ENCODE measurements around the gene TANGO2.

TANGO2 gene

DNA sequence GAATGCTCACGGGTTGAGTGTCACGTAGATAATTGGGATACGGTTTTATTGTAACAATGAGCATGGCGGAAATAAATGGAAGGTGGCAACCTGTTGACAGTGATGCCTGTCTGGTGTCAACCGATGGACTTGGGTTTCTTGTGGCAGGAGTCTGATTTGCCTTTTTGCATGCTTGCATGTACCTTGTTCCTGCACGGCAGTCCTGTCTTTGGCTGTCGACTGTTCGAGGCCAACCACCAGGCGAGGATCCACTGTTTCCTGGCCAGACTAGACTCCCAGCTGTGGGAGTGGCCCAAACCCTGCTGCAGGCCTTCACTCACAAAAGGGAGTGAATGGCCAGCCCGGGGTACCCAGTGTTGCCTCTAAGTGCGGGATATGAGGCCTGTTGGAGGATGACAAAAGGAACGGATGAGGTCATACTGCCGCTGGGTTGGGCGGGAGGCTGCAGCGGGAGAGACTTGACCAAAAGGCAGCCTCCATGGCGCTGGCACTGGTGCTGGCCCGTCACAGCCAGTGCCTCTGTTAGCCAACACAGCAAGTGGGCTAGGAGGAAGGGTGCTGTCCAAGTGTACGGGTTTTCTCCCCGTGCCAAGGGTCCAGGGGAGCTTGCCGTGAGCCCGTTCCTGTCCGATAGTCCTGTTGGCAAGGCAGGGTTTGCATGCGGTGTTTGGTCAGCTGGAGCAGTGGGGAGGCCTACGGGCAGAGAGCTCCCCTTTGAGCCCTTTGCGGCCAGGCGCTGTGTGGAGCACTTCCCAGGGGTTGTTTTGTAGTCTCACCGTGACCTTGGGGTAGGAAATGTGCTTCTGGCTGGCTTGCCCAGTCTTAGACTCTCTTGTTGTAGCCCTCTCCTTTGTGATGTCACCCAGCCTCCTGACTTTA lies 60.1 kb downstream of the TANGO2 start:
- H3K9me3 ChIP-seq (ENCODE audit: insufficient read depth, low read depth, low read length) = no peaks in the 10 kb centered on the region
- H3K36me3 ChIP-seq (ENCODE audit: insufficient read depth, low read length) = peaks cover 17% of the 10 kb centered on the region
- peak overlapping the region; percentile 97 for H3K4me3 ChIP-seq (ENCODE audit: low read length)
- H3K27me3 ChIP-seq (ENCODE audit: insufficient read depth, low read length) = no peaks in the 10 kb centered on the region
- peak overlapping the region; percentile 94 for H3K27ac ChIP-seq (ENCODE audit: low read depth, low read length)
- 17% methylated on average over 27 of the region's 27 CpGs for WGBS
- peak overlapping the region; percentile 97 for H3K9ac ChIP-seq (ENCODE audit: low read depth, low read length)
- peaks cover 18% of the 10 kb centered on the region for H3K4me1 ChIP-seq (ENCODE audit: insufficient read depth, low read length)

DNA sequence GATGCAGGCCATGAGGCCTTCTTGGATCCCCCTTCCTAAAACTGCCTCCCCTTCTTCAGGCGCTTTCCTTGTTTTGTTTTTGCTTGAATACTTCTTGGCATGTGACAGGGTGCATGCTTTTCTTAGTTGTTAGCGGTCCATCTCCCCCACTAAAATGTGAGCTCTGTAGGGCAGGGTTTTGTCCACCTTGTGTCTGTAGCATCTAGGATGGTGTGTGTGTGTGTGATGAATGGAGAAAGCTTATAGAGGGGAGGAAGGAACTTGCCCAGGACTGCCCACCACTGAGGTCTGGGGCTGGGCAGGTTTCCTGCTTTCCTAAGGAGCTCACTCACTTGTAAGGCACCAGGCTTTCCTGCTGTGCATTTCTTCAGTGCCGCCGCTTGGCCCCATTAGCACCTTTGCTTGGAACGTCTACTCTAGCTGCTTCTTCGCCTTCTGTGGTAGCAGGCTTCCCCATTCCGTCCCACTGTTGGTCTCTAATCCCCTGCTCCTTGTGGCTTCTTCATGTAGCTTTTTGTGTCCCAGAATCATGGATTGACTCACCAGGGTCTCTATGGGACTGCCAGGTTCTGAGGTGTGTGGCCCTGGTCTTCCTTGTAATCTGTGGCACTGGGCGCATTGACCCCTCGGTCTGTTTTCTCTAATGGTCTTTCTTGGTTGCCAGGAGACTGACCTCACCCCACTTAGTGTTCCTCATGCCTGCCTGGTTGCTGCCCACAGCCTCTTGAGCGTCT lies 62.4 kb downstream of the TANGO2 start:
- peak overlapping the region; percentile 32; the same call in 1 of the 2 replicates for H3K9ac ChIP-seq (ENCODE audit: low read depth, low read length)
- no peak overlapping the region for H3K4me3 ChIP-seq (ENCODE audit: low read length)
- H3K4me1 ChIP-seq (ENCODE audit: insufficient read depth, low read length) = peaks cover 18% of the 10 kb centered on the region
- no peak overlapping the region for H3K27ac ChIP-seq (ENCODE audit: low read depth, low read length)
- H3K27me3 ChIP-seq (ENCODE audit: insufficient read depth, low read length) = no peaks in the 10 kb centered on the region
- H3K9me3 ChIP-seq (ENCODE audit: insufficient read depth, low read depth, low read length) = no peaks in the 10 kb centered on the region
- 81% methylated on average over 10 of the region's 10 CpGs for WGBS
- H3K36me3 ChIP-seq (ENCODE audit: insufficient read depth, low read length) = peaks cover 40% of the 10 kb centered on the region

DNA sequence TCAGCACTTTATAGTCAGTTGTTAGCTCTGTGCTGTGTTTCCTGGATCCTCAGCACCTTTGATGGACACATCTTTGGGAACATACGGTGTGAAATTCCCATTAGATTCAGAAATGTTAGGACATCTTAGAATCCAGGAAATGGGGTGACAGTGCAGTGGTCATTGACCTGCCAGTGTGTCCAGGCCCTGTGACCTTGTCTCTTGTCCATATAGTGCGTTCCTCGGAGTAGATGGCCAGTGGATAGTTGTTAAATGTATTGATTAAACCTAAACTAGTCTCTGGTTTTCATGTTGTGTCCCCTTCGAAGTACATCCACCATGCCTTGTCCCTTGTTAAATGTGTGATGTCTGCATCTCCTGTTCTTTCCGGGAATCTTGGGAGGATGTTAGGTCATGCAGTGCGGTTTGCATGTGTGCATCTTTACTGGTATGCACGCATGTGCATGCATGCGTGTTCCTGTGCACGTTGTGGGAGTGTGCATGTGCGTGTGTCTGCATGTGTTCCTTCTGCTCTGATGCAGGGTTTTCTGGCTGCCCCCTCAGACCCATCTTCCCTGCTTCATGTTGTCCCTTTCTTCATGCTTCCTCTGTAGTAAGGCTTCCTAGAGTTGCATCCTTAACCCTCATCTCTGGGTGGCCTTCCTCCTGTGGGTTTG lies 63.1 kb downstream of the TANGO2 start:
- 0 out of 2 replicates have a peak overlapping the region, but pooled peaks have one; percentile 2 for H3K9ac ChIP-seq (ENCODE audit: low read depth, low read length)
- H3K27me3 ChIP-seq (ENCODE audit: insufficient read depth, low read length) = no peaks in the 10 kb centered on the region
- 95% methylated on average over 10 of the region's 10 CpGs for WGBS
- no peaks in the 10 kb centered on the region for H3K9me3 ChIP-seq (ENCODE audit: insufficient read depth, low read depth, low read length)
- peaks cover 18% of the 10 kb centered on the region for H3K4me1 ChIP-seq (ENCODE audit: insufficient read depth, low read length)
- no peak overlapping the region for H3K4me3 ChIP-seq (ENCODE audit: low read length)
- H3K27ac ChIP-seq (ENCODE audit: low read depth, low read length) = no peak overlapping the region
- H3K36me3 ChIP-seq (ENCODE audit: insufficient read depth, low read length) = peaks cover 47% of the 10 kb centered on the region

DNA sequence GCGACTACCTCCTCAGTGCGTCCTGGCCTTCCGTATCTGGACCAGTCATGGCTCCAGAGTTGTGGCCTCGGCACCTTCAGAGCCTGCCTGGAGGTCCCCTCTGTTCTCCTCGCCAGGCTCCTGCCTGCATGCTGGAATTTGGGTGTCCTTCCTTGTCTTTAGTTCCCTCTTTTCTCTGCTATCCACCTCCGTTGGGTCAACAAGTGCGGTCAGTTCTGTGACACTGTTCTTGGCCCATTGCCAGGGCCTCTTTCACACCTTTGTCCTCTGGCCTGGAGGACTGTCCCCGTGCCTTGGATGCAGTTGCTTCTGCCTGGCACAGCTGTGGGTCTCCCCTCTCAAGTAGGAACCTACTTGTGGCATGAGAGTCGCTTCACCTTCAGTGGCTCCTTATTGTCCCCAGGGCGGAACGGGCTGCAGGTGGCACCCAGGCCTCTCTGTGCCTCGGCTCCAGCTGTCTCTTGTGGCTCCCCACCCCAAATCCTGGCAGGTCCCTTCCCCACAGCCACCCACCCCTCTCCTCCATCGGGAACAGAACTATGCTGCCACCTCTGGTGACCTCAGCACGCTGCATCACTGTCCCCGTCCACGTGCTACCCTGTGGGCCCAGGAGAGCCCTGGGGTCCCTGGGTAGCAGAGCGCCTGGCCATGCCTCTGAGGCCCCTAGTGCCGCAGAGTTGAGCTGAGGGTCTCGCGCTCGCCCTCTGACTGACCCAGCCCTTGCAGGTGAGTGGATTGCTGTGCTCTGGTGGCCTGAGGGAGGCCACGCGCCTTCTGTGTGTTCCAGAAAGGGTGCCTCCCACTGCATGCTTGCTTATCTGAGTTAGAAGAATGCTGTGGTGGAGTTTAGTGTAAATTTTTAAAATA lies 63.9 kb downstream of the TANGO2 start:
- Histone ChIP-seq H3K36me3 (ENCODE audit: insufficient read depth, low read length) (peaks cover 55% of the 10 kb centered on the region), H3K27me3 (ENCODE audit: insufficient read depth, low read length) (no peaks in the 10 kb centered on the region), H3K9me3 (ENCODE audit: insufficient read depth, low read depth, low read length) (no peaks in the 10 kb centered on the region), H3K4me3 (ENCODE audit: low read length) (no peak overlapping the region), H3K9ac (ENCODE audit: low read depth, low read length) (peak overlapping the region; percentile 56), H3K27ac (ENCODE audit: low read depth, low read length) (peak overlapping the region; percentile 39; the same call in 1 of the 2 replicates), H3K4me1 (ENCODE audit: insufficient read depth, low read length) (peaks cover 18% of the 10 kb centered on the region)
- WGBS = 80% methylated on average over 23 of the region's 23 CpGs

DNA sequence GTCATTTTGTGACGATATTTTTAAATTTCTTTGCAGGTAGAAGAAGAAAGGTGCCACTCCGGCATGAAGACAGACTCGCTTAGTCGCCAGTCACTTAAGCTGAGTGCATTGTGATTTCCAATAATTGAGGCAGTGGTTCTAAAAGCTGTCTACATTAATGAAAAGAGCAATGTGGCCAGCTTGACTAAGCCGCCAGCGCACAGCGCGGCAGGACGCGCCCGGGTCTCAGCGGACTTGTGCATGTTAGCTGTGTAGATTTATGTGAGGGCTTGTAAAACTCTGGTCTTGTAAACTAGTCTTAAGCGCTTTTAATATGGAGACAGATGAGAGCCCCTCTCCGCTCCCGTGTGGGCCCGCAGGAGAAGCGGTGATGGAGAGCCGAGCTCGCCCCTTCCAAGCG lies 64.7 kb downstream of the TANGO2 start:
- Histone ChIP-seq H3K9me3 (ENCODE audit: insufficient read depth, low read depth, low read length) (no peaks in the 10 kb centered on the region), H3K4me1 (ENCODE audit: insufficient read depth, low read length) (peaks cover 18% of the 10 kb centered on the region), H3K9ac (ENCODE audit: low read depth, low read length) (no peak overlapping the region; the same call in 1 of the 2 replicates), H3K27ac (ENCODE audit: low read depth, low read length) (no peak overlapping the region), H3K4me3 (ENCODE audit: low read length) (no peak overlapping the region), H3K36me3 (ENCODE audit: insufficient read depth, low read length) (peaks cover 64% of the 10 kb centered on the region), H3K27me3 (ENCODE audit: insufficient read depth, low read length) (no peaks in the 10 kb centered on the region)
- 96% methylated on average over 20 of the region's 20 CpGs for WGBS

DNA sequence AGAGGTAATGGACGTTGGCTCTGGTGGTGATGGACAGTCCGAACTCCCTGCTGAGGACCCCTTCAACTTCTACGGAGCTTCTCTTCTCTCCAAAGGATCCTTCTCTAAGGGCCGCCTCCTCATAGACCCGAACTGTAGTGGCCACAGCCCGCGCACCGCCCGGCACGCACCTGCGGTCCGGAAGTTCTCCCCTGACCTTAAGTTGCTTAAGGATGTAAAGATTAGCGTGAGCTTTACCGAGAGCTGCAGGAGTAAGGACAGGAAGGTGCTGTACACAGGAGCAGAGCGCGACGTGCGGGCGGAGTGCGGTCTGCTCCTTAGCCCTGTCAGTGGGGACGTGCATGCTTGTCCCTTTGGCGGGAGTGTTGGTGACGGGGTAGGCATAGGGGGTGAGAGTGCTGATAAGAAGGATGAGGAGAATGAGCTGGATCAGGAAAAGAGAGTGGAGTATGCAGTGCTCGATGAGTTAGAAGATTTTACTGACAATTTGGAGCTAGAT lies 65.2 kb downstream of the TANGO2 start:
- Histone ChIP-seq H3K36me3 (ENCODE audit: insufficient read depth, low read length) (peaks cover 69% of the 10 kb centered on the region), H3K9me3 (ENCODE audit: insufficient read depth, low read depth, low read length) (no peaks in the 10 kb centered on the region), H3K27ac (ENCODE audit: low read depth, low read length) (no peak overlapping the region), H3K4me3 (ENCODE audit: low read length) (no peak overlapping the region), H3K9ac (ENCODE audit: low read depth, low read length) (no peak overlapping the region), H3K4me1 (ENCODE audit: insufficient read depth, low read length) (peaks cover 18% of the 10 kb centered on the region), H3K27me3 (ENCODE audit: insufficient read depth, low read length) (no peaks in the 10 kb centered on the region)
- 97% methylated on average over 24 of the region's 24 CpGs for WGBS

DNA sequence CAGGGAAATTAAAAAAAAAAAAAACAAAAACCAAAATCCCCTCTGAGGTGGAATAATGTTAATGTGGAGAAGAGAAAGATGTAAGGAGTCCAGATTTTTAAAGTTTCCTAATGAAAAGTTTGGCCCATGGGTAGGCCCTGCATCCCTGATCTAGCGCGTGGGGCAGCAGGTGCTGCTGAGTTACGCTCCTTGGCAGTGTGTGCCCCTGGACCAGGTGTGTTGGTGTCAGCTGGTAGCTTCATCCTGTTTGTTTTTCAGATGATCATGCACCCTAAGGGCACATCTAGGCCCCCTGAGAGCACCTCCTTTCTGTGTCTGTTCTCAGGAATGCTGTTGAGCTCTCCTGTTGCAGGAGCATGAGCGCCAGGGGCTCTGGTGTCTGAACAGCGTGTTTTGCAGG lies 65.9 kb downstream of the TANGO2 start:
- peaks cover 12% of the 10 kb centered on the region for H3K4me1 ChIP-seq (ENCODE audit: insufficient read depth, low read length)
- H3K27ac ChIP-seq (ENCODE audit: low read depth, low read length) = no peak overlapping the region
- H3K4me3 ChIP-seq (ENCODE audit: low read length) = no peak overlapping the region
- 97% methylated on average over 5 of the region's 5 CpGs for WGBS
- H3K9me3 ChIP-seq (ENCODE audit: insufficient read depth, low read depth, low read length) = no peaks in the 10 kb centered on the region
- H3K36me3 ChIP-seq (ENCODE audit: insufficient read depth, low read length) = peaks cover 70% of the 10 kb centered on the region
- H3K9ac ChIP-seq (ENCODE audit: low read depth, low read length) = no peak overlapping the region
- H3K27me3 ChIP-seq (ENCODE audit: insufficient read depth, low read length) = no peaks in the 10 kb centered on the region

DNA sequence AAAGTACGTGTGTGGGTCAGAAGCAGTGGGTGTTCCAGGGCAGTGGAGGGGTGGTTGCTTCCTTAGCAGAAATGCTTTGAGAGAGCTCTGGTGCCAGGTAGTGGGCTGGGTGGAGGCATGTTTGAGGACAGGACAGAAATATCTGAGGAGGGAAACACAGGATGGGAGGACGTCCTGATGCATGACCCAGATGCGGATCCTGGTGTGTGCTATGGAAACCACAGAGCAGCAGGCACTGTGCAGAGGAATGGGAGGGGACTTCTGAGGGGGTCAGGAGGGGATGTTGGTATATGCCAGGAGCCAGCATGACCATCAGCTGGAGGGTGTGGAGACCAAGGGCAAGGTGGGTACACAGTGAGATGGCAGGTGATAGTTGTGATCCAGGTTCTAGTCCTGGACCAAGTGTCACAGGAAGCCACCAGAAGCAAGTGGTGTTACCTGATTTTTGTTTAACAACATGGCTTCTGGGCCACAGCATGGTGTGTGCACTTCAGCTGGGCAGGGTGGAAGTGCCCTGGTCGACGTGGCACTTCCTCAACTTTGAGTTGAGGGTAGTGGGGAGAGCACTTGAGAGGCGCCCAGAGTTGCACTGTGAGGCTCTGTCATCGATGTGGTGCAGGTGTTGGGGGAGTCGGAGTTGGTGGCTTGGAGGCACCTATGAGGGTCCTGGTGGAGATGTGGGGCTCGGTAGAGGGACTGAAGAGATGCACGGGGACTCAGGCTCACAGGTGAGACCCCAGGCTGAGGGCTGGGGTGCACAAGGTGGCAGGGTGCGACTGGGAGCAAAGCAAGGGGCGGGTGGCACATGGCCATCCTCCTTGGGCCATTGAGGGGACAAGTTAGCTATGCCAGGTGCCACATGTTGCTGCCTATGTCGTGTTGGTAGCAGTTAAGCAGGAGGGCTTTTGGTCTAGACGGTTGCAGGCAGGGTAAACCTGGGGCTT lies 66.7 kb downstream of the TANGO2 start:
- Histone ChIP-seq H3K27ac (ENCODE audit: low read depth, low read length) (no peak overlapping the region), H3K27me3 (ENCODE audit: insufficient read depth, low read length) (no peaks in the 10 kb centered on the region), H3K36me3 (ENCODE audit: insufficient read depth, low read length) (peaks cover 77% of the 10 kb centered on the region), H3K4me1 (ENCODE audit: insufficient read depth, low read length) (peaks cover 8% of the 10 kb centered on the region), H3K4me3 (ENCODE audit: low read length) (no peak overlapping the region), H3K9me3 (ENCODE audit: insufficient read depth, low read depth, low read length) (no peaks in the 10 kb centered on the region), H3K9ac (ENCODE audit: low read depth, low read length) (no peak overlapping the region)
- 92% methylated on average over 14 of the region's 14 CpGs for WGBS

DNA sequence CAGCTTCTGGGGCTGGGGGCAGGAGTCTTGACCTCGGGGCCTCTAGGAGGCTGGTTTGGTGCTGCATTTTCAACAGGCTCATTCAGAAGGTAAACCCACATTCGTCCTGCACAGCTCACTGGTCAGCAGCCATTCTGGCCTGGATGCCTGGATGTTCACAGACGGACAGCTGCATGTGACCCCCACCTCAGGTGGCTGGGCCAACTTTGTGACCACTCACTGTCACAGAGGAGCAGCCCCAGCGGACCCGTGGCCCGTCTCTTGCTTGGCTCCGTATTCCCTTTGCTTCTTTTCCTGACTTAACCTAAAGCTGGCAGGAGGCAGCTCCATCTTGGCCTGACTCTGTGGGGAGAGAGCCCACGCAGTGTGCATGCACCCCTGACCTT lies 67.3 kb downstream of the TANGO2 start:
- peaks cover 4% of the 10 kb centered on the region for H3K4me1 ChIP-seq (ENCODE audit: insufficient read depth, low read length)
- H3K36me3 ChIP-seq (ENCODE audit: insufficient read depth, low read length) = peaks cover 80% of the 10 kb centered on the region
- H3K9ac ChIP-seq (ENCODE audit: low read depth, low read length) = no peak overlapping the region
- WGBS = 93% methylated on average over 8 of the region's 8 CpGs
- no peaks in the 10 kb centered on the region for H3K27me3 ChIP-seq (ENCODE audit: insufficient read depth, low read length)
- no peak overlapping the region for H3K27ac ChIP-seq (ENCODE audit: low read depth, low read length)
- H3K9me3 ChIP-seq (ENCODE audit: insufficient read depth, low read depth, low read length) = no peaks in the 10 kb centered on the region
- no peak overlapping the region for H3K4me3 ChIP-seq (ENCODE audit: low read length)
